Measurements from ENCODE around the gene KLHL22.

DNA sequence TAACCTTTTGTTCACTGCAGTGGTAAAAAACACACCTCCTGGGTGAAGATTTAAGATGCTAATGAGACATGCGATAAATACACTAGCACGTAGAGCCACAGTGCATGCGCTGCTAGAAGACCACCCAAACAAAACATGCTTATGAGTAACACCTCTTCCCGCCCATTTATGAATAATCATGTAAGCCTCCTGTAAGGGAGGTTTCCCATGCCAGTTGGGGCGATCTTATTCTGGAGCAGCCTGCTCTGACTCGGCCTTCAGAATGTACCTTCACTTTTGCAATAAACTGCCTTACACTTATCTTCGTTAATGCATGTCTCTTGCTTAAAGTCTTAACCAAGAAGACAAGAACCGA is 39.9 kb downstream of the KLHL22 start:
- TF ChIP-seq, protein P1, sequence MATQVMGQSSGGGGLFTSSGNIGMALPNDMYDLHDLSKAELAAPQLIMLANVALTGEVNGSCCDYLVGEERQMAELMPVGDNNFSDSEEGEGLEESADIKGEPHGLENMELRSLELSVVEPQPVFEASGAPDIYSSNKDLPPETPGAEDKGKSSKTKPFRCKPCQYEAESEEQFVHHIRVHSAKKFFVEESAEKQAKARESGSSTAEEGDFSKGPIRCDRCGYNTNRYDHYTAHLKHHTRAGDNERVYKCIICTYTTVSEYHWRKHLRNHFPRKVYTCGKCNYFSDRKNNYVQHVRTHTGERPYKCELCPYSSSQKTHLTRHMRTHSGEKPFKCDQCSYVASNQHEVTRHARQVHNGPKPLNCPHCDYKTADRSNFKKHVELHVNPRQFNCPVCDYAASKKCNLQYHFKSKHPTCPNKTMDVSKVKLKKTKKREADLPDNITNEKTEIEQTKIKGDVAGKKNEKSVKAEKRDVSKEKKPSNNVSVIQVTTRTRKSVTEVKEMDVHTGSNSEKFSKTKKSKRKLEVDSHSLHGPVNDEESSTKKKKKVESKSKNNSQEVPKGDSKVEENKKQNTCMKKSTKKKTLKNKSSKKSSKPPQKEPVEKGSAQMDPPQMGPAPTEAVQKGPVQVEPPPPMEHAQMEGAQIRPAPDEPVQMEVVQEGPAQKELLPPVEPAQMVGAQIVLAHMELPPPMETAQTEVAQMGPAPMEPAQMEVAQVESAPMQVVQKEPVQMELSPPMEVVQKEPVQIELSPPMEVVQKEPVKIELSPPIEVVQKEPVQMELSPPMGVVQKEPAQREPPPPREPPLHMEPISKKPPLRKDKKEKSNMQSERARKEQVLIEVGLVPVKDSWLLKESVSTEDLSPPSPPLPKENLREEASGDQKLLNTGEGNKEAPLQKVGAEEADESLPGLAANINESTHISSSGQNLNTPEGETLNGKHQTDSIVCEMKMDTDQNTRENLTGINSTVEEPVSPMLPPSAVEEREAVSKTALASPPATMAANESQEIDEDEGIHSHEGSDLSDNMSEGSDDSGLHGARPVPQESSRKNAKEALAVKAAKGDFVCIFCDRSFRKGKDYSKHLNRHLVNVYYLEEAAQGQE (IDR thresholded peaks at IDR 0.05; ENCODE audit: low read depth): no peak
- TF ChIP-seq TEAD4 (IDR thresholded peaks at IDR 0.05) (no peak), NFIC (IDR thresholded peaks at IDR 0.05) (no peak), CEBPB (IDR thresholded peaks at IDR 0.05) (no peak), EP300 (IDR thresholded peaks at IDR 0.05; ENCODE audit: borderline replicate concordance) (no peak), TAF1 (IDR thresholded peaks at IDR 0.05; ENCODE audit: low read depth) (no peak), FOXM1 (IDR thresholded peaks at IDR 0.05; ENCODE audit: borderline replicate concordance, low read depth) (no peak), CREB1 (IDR thresholded peaks at IDR 0.05; ENCODE audit: low read depth) (no peak), EGR1 (IDR thresholded peaks at IDR 0.05) (no peak), YY1 (IDR thresholded peaks at IDR 0.05; ENCODE audit: low read depth) (no peak)
- TF ChIP-seq, protein P2, sequence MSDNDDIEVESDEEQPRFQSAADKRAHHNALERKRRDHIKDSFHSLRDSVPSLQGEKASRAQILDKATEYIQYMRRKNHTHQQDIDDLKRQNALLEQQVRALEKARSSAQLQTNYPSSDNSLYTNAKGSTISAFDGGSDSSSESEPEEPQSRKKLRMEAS (IDR thresholded peaks at IDR 0.05): no peak
